ENCODE data around the gene MOK. TPM values are rescaled to one million over a fixed set of nuclear protein-coding genes. Genes with fewer than 3 reads are reported as not detected.

The MOK gene
- total RNA-seq, 1 experiment from 2014 or later: 2.8 TPM

DNA sequence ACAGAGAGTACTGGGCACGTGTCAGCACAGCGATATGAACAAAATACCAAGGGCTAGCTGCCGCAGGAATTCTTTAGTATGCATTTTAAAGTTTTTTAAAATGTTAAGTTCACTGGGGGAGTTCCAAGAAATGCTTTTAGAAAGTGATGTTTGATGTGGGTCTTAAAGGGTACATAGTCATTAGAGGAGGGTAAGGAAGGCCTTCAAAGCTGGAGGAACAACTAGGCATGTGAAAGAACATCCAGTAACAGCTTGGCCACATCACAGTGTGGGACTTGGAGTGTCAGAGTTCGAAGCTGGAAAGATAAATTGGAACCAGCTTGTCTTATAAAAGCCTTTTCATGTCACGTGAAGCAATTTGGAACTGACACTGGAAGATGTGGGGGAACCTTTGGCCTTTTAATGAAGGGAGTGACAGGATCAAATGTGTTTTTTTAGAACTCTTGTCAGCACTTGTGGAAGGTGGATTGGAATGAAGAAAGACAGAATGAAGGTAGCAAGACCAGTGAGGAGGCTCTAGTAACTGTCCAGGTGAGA lies 107.6 kb downstream of the MOK start:
- H2BK5ac ChIP-seq (ENCODE audit: insufficient read length, low read length): no peak overlapping the region
- H3K79me2 ChIP-seq (ENCODE audit: insufficient read depth, low read length): no peaks in the 10 kb centered on the region
- H2BK15ac ChIP-seq (ENCODE audit: low read depth, low read length): no peak overlapping the region
- H2AK5ac ChIP-seq (ENCODE audit: insufficient read length, low read length): no peak overlapping the region
- WGBS (ENCODE audit: extremely low coverage, insufficient read length, low lambda C conversion rate): no CpG with 5 or more reads among the region's 5 CpGs
- no peak overlapping the region for H4K5ac ChIP-seq (ENCODE audit: insufficient read length, low read depth, low read length)
- no peak overlapping the region for H3K4me2 ChIP-seq (ENCODE audit: insufficient read depth, insufficient read length, low read length)
- no peak overlapping the region for H3K4me3 Mint-ChIP-seq
- no peaks in the 10 kb centered on the region for H4K20me1 ChIP-seq (ENCODE audit: control insufficient read depth, insufficient read depth, insufficient read length)
- H3K27me3 Mint-ChIP-seq (ENCODE audit: low read depth): no peaks in the 10 kb centered on the region
- no peak overlapping the region for H3K4ac ChIP-seq (ENCODE audit: low read depth, low read length)
- no peak for DNase-seq
- no peak overlapping the region for H4K8ac ChIP-seq (replicated peaks; ENCODE audit: insufficient read length, low read depth, low read length)
- H3K9ac ChIP-seq (ENCODE audit: extremely low read depth, insufficient read length, low read length): no peak overlapping the region
- no peaks in the 10 kb centered on the region for H3K27me3 ChIP-seq (ENCODE audit: insufficient read depth, low read length)
- peaks cover 4% of the 10 kb centered on the region for H3K79me1 ChIP-seq (ENCODE audit: insufficient read depth, low read depth, low read length, poor library complexity, severe bottlenecking)
- H3K14ac ChIP-seq (ENCODE audit: insufficient read depth, low read length): no peak overlapping the region
- H3K23me2 ChIP-seq (ENCODE audit: insufficient read length, low read depth, low read length, poor library complexity, severe bottlenecking): no peaks in the 10 kb centered on the region
- TF ChIP-seq, protein P1, sequence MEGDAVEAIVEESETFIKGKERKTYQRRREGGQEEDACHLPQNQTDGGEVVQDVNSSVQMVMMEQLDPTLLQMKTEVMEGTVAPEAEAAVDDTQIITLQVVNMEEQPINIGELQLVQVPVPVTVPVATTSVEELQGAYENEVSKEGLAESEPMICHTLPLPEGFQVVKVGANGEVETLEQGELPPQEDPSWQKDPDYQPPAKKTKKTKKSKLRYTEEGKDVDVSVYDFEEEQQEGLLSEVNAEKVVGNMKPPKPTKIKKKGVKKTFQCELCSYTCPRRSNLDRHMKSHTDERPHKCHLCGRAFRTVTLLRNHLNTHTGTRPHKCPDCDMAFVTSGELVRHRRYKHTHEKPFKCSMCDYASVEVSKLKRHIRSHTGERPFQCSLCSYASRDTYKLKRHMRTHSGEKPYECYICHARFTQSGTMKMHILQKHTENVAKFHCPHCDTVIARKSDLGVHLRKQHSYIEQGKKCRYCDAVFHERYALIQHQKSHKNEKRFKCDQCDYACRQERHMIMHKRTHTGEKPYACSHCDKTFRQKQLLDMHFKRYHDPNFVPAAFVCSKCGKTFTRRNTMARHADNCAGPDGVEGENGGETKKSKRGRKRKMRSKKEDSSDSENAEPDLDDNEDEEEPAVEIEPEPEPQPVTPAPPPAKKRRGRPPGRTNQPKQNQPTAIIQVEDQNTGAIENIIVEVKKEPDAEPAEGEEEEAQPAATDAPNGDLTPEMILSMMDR (conservative IDR thresholded peaks at IDR 0.05): no peak
- H3K23ac ChIP-seq (ENCODE audit: insufficient read length, low read depth, low read length): no peak overlapping the region
- no peak overlapping the region for H2BK120ac ChIP-seq (ENCODE audit: low read depth, low read length, poor library complexity, severe bottlenecking)
- peak overlapping the region in 1 of 3 experiments; percentile 41; a peak in 2 of 7 replicates for H3K27ac Mint-ChIP-seq
- no peak overlapping the region for H3K18ac ChIP-seq (ENCODE audit: insufficient read length, low read depth, low read length)
- no peak overlapping the region for H3K56ac ChIP-seq (ENCODE audit: insufficient read length, low read depth, low read length)
- no peak overlapping the region for H2AFZ ChIP-seq (ENCODE audit: low read length)
- peaks cover 2% of the 10 kb centered on the region; the same call in 1 of the 2 replicates for H3K4me1 ChIP-seq (ENCODE audit: insufficient read depth, low read length)
- H3K36me3 Mint-ChIP-seq (ENCODE audit: insufficient read depth in 1 of 3, low read depth in 3 of 3): peaks cover 9 to 40% (median 29%) of the 10 kb centered on the region in 3 experiments; a peak in 6 of 7 replicates
- no peak overlapping the region for H2BK20ac ChIP-seq (ENCODE audit: low read depth, low read length, poor library complexity, severe bottlenecking)
- no peak overlapping the region for H2BK12ac ChIP-seq (ENCODE audit: insufficient read length, low read depth, low read length)
- no peaks in the 10 kb centered on the region for H3K9me3 ChIP-seq (ENCODE audit: control insufficient read depth, low read depth, low read length)
- H3T11ph ChIP-seq (ENCODE audit: low read length): no peak overlapping the region
- H3K27ac ChIP-seq (ENCODE audit: insufficient read length, low read depth, low read length): no peak overlapping the region
- no peaks in the 10 kb centered on the region; a peak in 1 of 5 replicates for H3K9me3 Mint-ChIP-seq
- peaks cover 26 to 28% of the 10 kb centered on the region in 2 experiments for H3K4me1 Mint-ChIP-seq
- H4K91ac ChIP-seq (ENCODE audit: insufficient read length, low read depth, low read length): no peak overlapping the region

All from H9 (cell line).